Astrocyte of the cerebellum (primary cell): ENCODE results near the gene DMGDH.

ENCODE experiments used
- DNase-seq: peaks from one replicate; pipeline ENCODE4 v3.0.0-alpha.2; 2011; ENCODE audit warnings: low read depth
- H3K4me3 ChIP-seq: 2 replicates; pipeline ENCODE4 v1.5.1; 2011; ENCODE audit warnings: mild to moderate bottlenecking, low read depth, low read length, moderate library complexity
- CTCF ChIP-seq: IDR thresholded peaks from 2 replicates; pipeline ENCODE4 v1.5.1; 2012; ENCODE audit warnings: low read length, low read depth, moderate library complexity, mild to moderate bottlenecking; ENCODE audit errors: missing control alignments
- in situ Hi-C: cut with HindIII; loops from 2 replicates; pipeline ENCODE4 v1.10.0; 2017; ENCODE audit warnings: low sequenced_read_pairs

DMGDH gene

GRCh38 chr5:79069488-79070349 is at the start of gene DMGDH, which contains the start of gene BHMT2:
TSS of gene DMGDH (minus strand) at chr5:79069674. CDS start at chr5:79069620, 54 bp downstream.
TSS of gene BHMT2 (plus strand) at chr5:79069767. CDS start at chr5:79069783, 16 bp downstream.
- DNase-seq, result no peak
- in situ Hi-C loops, result no loop called here
- peak within 1 kb of the TSS; percentile 20 for H3K4me3 ChIP-seq

GRCh38 chr5:79112703-79113058 is 43.2 kb upstream of the DMGDH start:
- no peak for DNase-seq
- no peak for TF ChIP-seq CTCF
- no peak overlapping the region for H3K4me3 ChIP-seq
- in situ Hi-C loops, result no loop called here

More at GRCh38 chr5:79069488-79070349, at the start of gene DMGDH, which contains the start of gene BHMT2:
- TF ChIP-seq CTCF, result no peak

GRCh38 chr5:79111960-79112702 is 42.7 kb upstream of the DMGDH start:
- no peak for TF ChIP-seq CTCF

GRCh38 chr5:79111387-79111959 is 42.0 kb upstream of the DMGDH start, which contains the start of gene BHMT:
TSS of gene BHMT (plus strand) at chr5:79111809. CDS start at chr5:79111886, 77 bp downstream.
- H3K4me3 ChIP-seq, result peak within 1 kb of the TSS; percentile 18
- no peak for DNase-seq
- no peak for TF ChIP-seq CTCF
- in situ Hi-C loops, result no loop called here

More at GRCh38 chr5:79111960-79112702, 42.7 kb upstream of the DMGDH start:
- DNase-seq, result no peak
- peak overlapping the region; percentile 18 for H3K4me3 ChIP-seq
- in situ Hi-C loops, result no loop called here

- peak; percentile 11 for TF ChIP-seq CTCF
- H3K4me3 ChIP-seq, result no peak overlapping the region
- DNase-seq, result no peak
- in situ Hi-C loops, result no loop called here
Measured at GRCh38 chr5:79109527-79110492, 40.3 kb upstream of the DMGDH start.
